H1 (cell line): ENCODE results near the gene TNS3. TPM values are rescaled to one million over a fixed set of nuclear protein-coding genes. Genes with fewer than 3 reads are reported as not detected.

Experiments used
- CTCF ChIA-PET: fragments of 300-600 bp; sonication (Branson Sonifier 250); formaldehyde crosslinking; loops from one replicate; lab custom pipeline; 2021; ENCODE audit not compliant: partially characterized antibody; lab: Charles Lee
- POLR2A ChIA-PET: fragments of 300-600 bp; sonication (Branson Sonifier 250); formaldehyde crosslinking; loops from one replicate; lab custom pipeline; 2021; ENCODE audit warnings: inconsistent platforms; ENCODE audit not compliant: partially characterized antibody; lab: Charles Lee
- DNase-seq, 2 experiments: peaks; one replicate each; pipeline versions ENCODE4 v3.0.0 to v3.0.0-alpha.2; 2010 to 2022; ENCODE audit warnings: low spot score in 2 of 2, low read depth in 1 of 2, mixed read lengths in 1 of 2
- FAIRE-seq: peaks from 2 replicates; lab custom pipeline; 2011; peaks lifted over from hg19 to GRCh38; lab: Jason Lieb, UNC
- H2AFZ ChIP-seq: 2 replicates; pipeline ENCODE4 v1.8.1; 2012; ENCODE audit warnings: low read length, inconsistent platforms
- H2AK5ac ChIP-seq: 2 replicates; pipeline ENCODE4 v1.6.1; 2013; ENCODE audit warnings: low read depth, low read length
- H2BK120ac ChIP-seq: replicated peaks from 2 replicates; pipeline ENCODE3; 2013; ENCODE audit warnings: low read depth, low read length, inconsistent platforms
- H2BK12ac ChIP-seq: 2 replicates; pipeline ENCODE4 v1.6.1; 2013; ENCODE audit warnings: low read depth, low read length
- H2BK15ac ChIP-seq: 2 replicates; pipeline ENCODE4 v1.6.1; 2013; ENCODE audit warnings: low read length
- H2BK20ac ChIP-seq: 2 replicates; pipeline ENCODE4 v1.6.1; 2013; ENCODE audit warnings: low read length
- H2BK5ac ChIP-seq: 2 replicates; pipeline ENCODE4 v1.6.1; 2013; ENCODE audit warnings: low read depth, low read length
- H3K14ac ChIP-seq: 2 replicates; pipeline ENCODE4 v1.6.1; 2013; ENCODE audit warnings: inconsistent platforms; ENCODE audit not compliant: insufficient read length
- H3K18ac ChIP-seq: 2 replicates; pipeline ENCODE4 v1.6.1; 2013; ENCODE audit warnings: low read length; ENCODE audit errors: extremely low read depth
- H3K23ac ChIP-seq: 2 replicates; pipeline ENCODE4 v1.6.1; 2013; ENCODE audit warnings: inconsistent platforms; ENCODE audit not compliant: insufficient read length
- H3K23me2 ChIP-seq: 2 replicates; pipeline ENCODE4 v1.6.1; 2013; ENCODE audit warnings: low read depth, low read length
- H3K27ac ChIP-seq: 2 replicates; pipeline ENCODE4 v1.6.1; 2011; ENCODE audit warnings: low read depth, low read length, inconsistent platforms
- H3K27me3 ChIP-seq, 4 experiments: replicated peaks in 1 of 4; 1 replicate in 1 of 4; 2 replicates in 3 of 4; pipeline versions ENCODE4 v1.6.1 to v1.8.1; 2011 to 2013; ENCODE audit warnings: low read length in 3 of 4, mild to moderate bottlenecking in 3 of 4, inconsistent platforms in 2 of 4, mixed read lengths in 2 of 4, moderate library complexity in 1 of 4; ENCODE audit not compliant: control insufficient read depth in 3 of 4, insufficient read depth in 3 of 4; ENCODE audit errors: extremely low read depth in 1 of 4
- H3K36me3 ChIP-seq, 4 experiments: 2 replicates each; pipeline versions ENCODE4 v1.6.1 to v1.8.1; 2011 to 2013; ENCODE audit warnings: mild to moderate bottlenecking in 4 of 4, low read length in 3 of 4, moderate library complexity in 2 of 4, control low read depth in 1 of 4, inconsistent platforms in 1 of 4; ENCODE audit not compliant: insufficient read depth in 4 of 4, control insufficient read depth in 2 of 4
- H3K4ac ChIP-seq: replicated peaks from 2 replicates; pipeline ENCODE3; 2013; ENCODE audit warnings: low read length, low read depth, mixed read lengths, inconsistent platforms; ENCODE audit not compliant: insufficient read length
- H3K4me1 ChIP-seq, 4 experiments: replicated peaks in 1 of 4; 1 replicate in 1 of 4; 2 replicates in 3 of 4; pipeline versions ENCODE4 v1.6.1 to v1.8.1; 2011 to 2013; ENCODE audit warnings: low read length in 3 of 4, inconsistent platforms in 2 of 4, mixed read lengths in 1 of 4; ENCODE audit not compliant: insufficient read depth in 4 of 4, control insufficient read depth in 3 of 4
- H3K4me2 ChIP-seq, 2 experiments: 2 replicates each; pipeline versions ENCODE4 v1.6.1 to v1.8.1; 2011 to 2013; ENCODE audit warnings: low read depth in 2 of 2, low read length in 2 of 2, control low read depth in 1 of 2, inconsistent platforms in 1 of 2, mild to moderate bottlenecking in 1 of 2; ENCODE audit not compliant: insufficient read depth in 1 of 2
- H3K4me3 ChIP-seq, 4 experiments: fragments of 200-600, 300-600 bp in 1 of 4; sonication (generic), shearing (Covaris generic), sonication (Bioruptor Twin) in 1 of 4; 2 replicates each; pipeline versions ENCODE4 v1.5.1 to v1.8.1; 2011 to 2016; ENCODE audit warnings: low read length in 4 of 4, low read depth in 3 of 4, control low read depth in 2 of 4, inconsistent platforms in 2 of 4, mild to moderate bottlenecking in 2 of 4, mixed read lengths in 1 of 4, moderate library complexity in 1 of 4; ENCODE audit not compliant: insufficient read depth in 2 of 4; ENCODE audit errors: extremely low read depth in 1 of 4
- H3K56ac ChIP-seq: replicated peaks from 2 replicates; pipeline ENCODE3; 2013; ENCODE audit warnings: low read depth, mild to moderate bottlenecking, mixed read lengths, low read length, inconsistent platforms; ENCODE audit not compliant: insufficient read length
- H3K79me1 ChIP-seq: 2 replicates; pipeline ENCODE4 v1.6.1; 2013; ENCODE audit warnings: low read depth, low read length, control low read depth
- H3K79me2 ChIP-seq, 2 experiments: 2 replicates each; pipeline versions ENCODE4 v1.6.1 to v1.8.1; 2012 to 2013; ENCODE audit warnings: low read length in 2 of 2, mild to moderate bottlenecking in 2 of 2, inconsistent platforms in 1 of 2; ENCODE audit not compliant: insufficient read depth in 2 of 2, control insufficient read depth in 1 of 2
- H3K9ac ChIP-seq, 4 experiments: replicated peaks in 1 of 4; 1 replicate in 1 of 4; 2 replicates in 3 of 4; pipeline versions ENCODE4 v1.6.1 to v1.8.1; 2011 to 2013; ENCODE audit warnings: low read depth in 3 of 4, low read length in 3 of 4, control low read depth in 2 of 4, mild to moderate bottlenecking in 2 of 4, moderate library complexity in 2 of 4, inconsistent platforms in 1 of 4; ENCODE audit errors: extremely low read depth in 1 of 4
- H3K9me3 ChIP-seq, 2 experiments: 2 replicates each; pipeline versions ENCODE4 v1.6.1 to v1.8.1; 2012 to 2013; ENCODE audit warnings: mild to moderate bottlenecking in 2 of 2, moderate library complexity in 2 of 2, control low read depth in 1 of 2, inconsistent platforms in 1 of 2, low read depth in 1 of 2, low read length in 1 of 2, mixed read lengths in 1 of 2; ENCODE audit not compliant: insufficient read depth in 2 of 2
- H4K20me1 ChIP-seq, 2 experiments: replicated peaks in 1 of 2; 2 replicates each; pipeline versions ENCODE3 to v1.8.1; 2011 to 2013; ENCODE audit warnings: inconsistent platforms in 2 of 2, low read length in 2 of 2, mild to moderate bottlenecking in 1 of 2; ENCODE audit not compliant: insufficient read depth in 2 of 2, control insufficient read depth in 1 of 2
- H4K5ac ChIP-seq: 2 replicates; pipeline ENCODE4 v1.6.1; 2013; ENCODE audit warnings: low read length, low read depth, mixed read lengths, inconsistent platforms; ENCODE audit not compliant: insufficient read length
- H4K8ac ChIP-seq: 2 replicates; pipeline ENCODE4 v1.8.0; 2013; ENCODE audit warnings: mild to moderate bottlenecking, moderate library complexity, low read length, inconsistent platforms; ENCODE audit not compliant: insufficient read depth; ENCODE audit errors: extremely low read depth
- H4K91ac ChIP-seq: replicated peaks from 2 replicates; pipeline ENCODE3; 2013; ENCODE audit warnings: low read length, mixed read lengths, inconsistent platforms; ENCODE audit not compliant: insufficient read length
- MAFK ChIP-seq: IDR thresholded peaks from 2 replicates; pipeline ENCODE4 v1.6.1; 2012; ENCODE audit warnings: low read depth, mild to moderate bottlenecking, improper control_type of control experiment, low read length
- NRF1 ChIP-seq: IDR thresholded peaks from 2 replicates; pipeline ENCODE4 v1.6.1; 2011; ENCODE audit warnings: mild to moderate bottlenecking, low read depth, low read length, improper control_type of control experiment
- POLR2A ChIP-seq, 2 experiments: IDR thresholded peaks; 1 replicate in 1 of 2; 2 replicates in 1 of 2; pipeline ENCODE4 v1.6.1; 2011; ENCODE audit warnings: low read depth in 2 of 2, low read length in 2 of 2, mild to moderate bottlenecking in 2 of 2; ENCODE audit errors: control extremely low read depth in 1 of 2
- POU5F1 ChIP-seq: IDR thresholded peaks from 2 replicates; pipeline ENCODE4 v1.6.1; 2011; ENCODE audit warnings: low read depth, mild to moderate bottlenecking, low read length, moderate library complexity
- RBBP5 ChIP-seq: IDR thresholded peaks from 2 replicates; pipeline ENCODE4 v1.7.1; 2012; ENCODE audit warnings: low read depth, mild to moderate bottlenecking, inconsistent platforms, low read length, moderate library complexity, borderline replicate concordance
- RNF2 ChIP-seq: fragments of 200-900, 300-1000 bp; sonication (generic); IDR thresholded peaks from 2 replicates; pipeline ENCODE4 v1.7.1; 2016; ENCODE audit warnings: borderline replicate concordance, low read depth, mild to moderate bottlenecking, antibody characterized with exemption, low read length; ENCODE audit not compliant: poor library complexity, severe bottlenecking; ENCODE audit errors: missing control alignments
- WGBS, 2 experiments: shearing (Covaris generic) in 1 of 2; methylation state at CpG; one replicate each; pipeline versions ENCODE4 v1.1.6 to v1.1.7; 2013 to 2015; ENCODE audit warnings: low lambda C conversion rate in 2 of 2, mixed read lengths in 2 of 2, inconsistent platforms in 1 of 2, low coverage in 1 of 2, missing lambda C conversion rate in 1 of 2; ENCODE audit not compliant: insufficient replicate concordance in 2 of 2, insufficient coverage in 1 of 2, insufficient read length in 1 of 2; ENCODE audit errors: extremely low coverage in 1 of 2, missing lambda C conversion rate in 1 of 2; 5-methylcytosine and 5-hydroxymethylcytosine counted together
- polyA plus RNA-seq, 7 experiments: library from polyadenylated mRNA; depleted of rRNA in 3 of 7; stranded (reverse) in 5 of 7; unstranded in 2 of 7; fragments of >200 nt in 5 of 7; fragments of 200-250 nt in 2 of 7; gene quantifications; 1 replicate in 5 of 7; 2 replicates in 1 of 7; 4 replicates in 1 of 7; pipeline versions ENCODE4 v1.2.1 to v1.2.3, GENCODE V29; 2011 to 2013; ENCODE audit warnings: missing spikeins in 2 of 7, mixed read lengths in 2 of 7
- total RNA-seq: library from RNA; stranded (reverse); fragmentation: NEBNext Ultra II Directional; extraction: Animal tissue kit (Norgen Biotek cat#: 25700); gene quantifications from 2 replicates; pipeline ENCODE4 v1.2.1, GENCODE V29; 2021
- TF ChIP-seq, protein P1 (sequence below), 3 experiments: IDR thresholded peaks; 1 replicate in 2 of 3; 2 replicates in 1 of 3; pipeline versions ENCODE4 v1.5.1 to v1.6.1; 2011; ENCODE audit warnings: low read length in 3 of 3, mild to moderate bottlenecking in 3 of 3, inconsistent platforms in 2 of 3, low read depth in 1 of 3, moderate library complexity in 1 of 3; ENCODE audit not compliant: insufficient read depth in 1 of 3; ENCODE audit errors: control extremely low read depth in 1 of 3
- TF ChIP-seq, protein P2 (sequence below): IDR thresholded peaks from 2 replicates; pipeline ENCODE4 v1.6.1; 2011; ENCODE audit warnings: low read length, improper control_type of control experiment

The TNS3 gene
- total and polyA plus RNA-seq, 2 of the 8 experiments (the other 6 are each of a cell fraction or from before 2014, with no cell fraction given) = 11.9 to 24.2 TPM

DNA sequence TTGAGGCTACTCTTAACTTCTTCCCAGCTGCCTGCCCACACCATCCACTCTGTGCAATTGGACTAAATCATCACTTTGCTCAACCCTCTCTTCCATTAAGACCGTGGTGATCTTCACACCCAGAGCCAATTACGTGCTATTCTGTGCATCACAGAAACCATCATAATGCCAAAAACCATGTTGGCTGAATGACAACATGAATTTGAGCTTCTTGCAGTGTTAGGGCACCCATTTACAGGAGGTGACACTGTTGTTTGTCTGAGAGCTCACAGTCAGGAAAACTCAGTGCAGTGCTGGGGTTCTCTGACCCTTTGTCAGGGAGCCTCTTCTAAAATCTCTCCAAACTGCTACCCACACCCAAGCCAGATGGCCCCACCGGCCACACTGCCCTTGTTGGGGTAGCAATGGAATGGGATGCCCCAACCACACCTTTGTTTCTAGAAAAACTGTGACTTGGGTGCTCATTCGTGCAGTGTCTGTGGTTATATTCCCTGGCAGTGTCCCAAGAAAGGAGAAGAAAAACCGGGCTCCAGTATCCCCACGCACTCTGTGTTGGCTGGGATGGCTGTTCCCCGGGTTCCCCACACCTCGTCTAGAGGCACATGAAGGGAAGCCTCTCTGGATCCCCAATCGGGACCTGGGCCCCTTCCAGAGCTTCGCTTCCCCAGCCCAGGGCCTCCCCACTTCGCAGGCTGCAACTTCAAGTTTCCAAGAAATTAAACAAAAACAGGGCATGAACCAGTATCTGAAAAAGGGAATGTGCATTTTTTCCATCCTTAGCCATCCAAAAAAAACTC is 2.0 kb upstream of the TNS3 start:
- no peak overlapping the region for H4K5ac ChIP-seq
- DNase-seq = no peak
- no peak overlapping the region for H2AK5ac ChIP-seq
- H3K4me3 ChIP-seq = no peak overlapping the region
- no peak overlapping the region for H3K18ac ChIP-seq
- H3K4ac ChIP-seq = no peak overlapping the region
- H3K4me1 ChIP-seq = peaks cover 5 to 30% (median 13%) of the 10 kb centered on the region in 4 experiments
- H3K79me1 ChIP-seq = peaks cover 6% of the 10 kb centered on the region; the same call in 1 of the 2 replicates
- H3K27ac ChIP-seq = no peak overlapping the region
- peak overlapping the region; percentile 18 for H2BK120ac ChIP-seq
- no peak overlapping the region for H3K14ac ChIP-seq
- H3K36me3 ChIP-seq = no peaks in the 10 kb centered on the region
- peaks cover 5 to 12% of the 10 kb centered on the region in 2 experiments for H3K79me2 ChIP-seq
- H3K56ac ChIP-seq = no peak overlapping the region
- no peak overlapping the region for H2BK15ac ChIP-seq
- 91% methylated on average over 11 of the region's 11 CpGs; no CpG with 5 or more reads in 1 of the 2 experiments for WGBS, 2 experiments
- H3K9ac ChIP-seq = no peak overlapping the region
- no peak overlapping the region for H2BK5ac ChIP-seq
- H4K8ac ChIP-seq = no peak overlapping the region
- H3K23me2 ChIP-seq = peaks cover 3% of the 10 kb centered on the region; the same call in 1 of the 2 replicates
- peaks cover 0 to 17% (median 13%) of the 10 kb centered on the region in 4 experiments; a peak in 6 of 7 replicates for H3K27me3 ChIP-seq
- no peak overlapping the region for H2BK12ac ChIP-seq
- H3K23ac ChIP-seq = no peak overlapping the region
- no peak for FAIRE-seq
- no peak overlapping the region for H3K4me2 ChIP-seq
- H4K91ac ChIP-seq = no peak overlapping the region
- no peak overlapping the region for H2BK20ac ChIP-seq
- H4K20me1 ChIP-seq = no peaks in the 10 kb centered on the region
- no peaks in the 10 kb centered on the region for H3K9me3 ChIP-seq
- no peak overlapping the region for H2AFZ ChIP-seq
- ChIA-PET CTCF (interaction anchor here (0.6 to 2.0 kb wide), 8 partner anchors 8 to 330 kb away, joined by 3 to 5 read pairs (median 4); no protein-coding TSS in a partner anchor), POLR2A (interaction anchor here (1.2 to 1.3 kb wide), 2 partner anchors 7 to 113 kb away, joined by 3 to 6 read pairs; no protein-coding TSS in a partner anchor)
- TF ChIP-seq MAFK (no peak), RNF2 (no peak), POLR2A (IDR thresholded peaks at IDR 0.05; ENCODE audit: control extremely low read depth in 1 of 2, low read depth in 2 of 2, low read length in 2 of 2) (no peak), NRF1 (no peak), POU5F1 (no peak), RBBP5 (no peak)
- TF ChIP-seq, protein P1, sequence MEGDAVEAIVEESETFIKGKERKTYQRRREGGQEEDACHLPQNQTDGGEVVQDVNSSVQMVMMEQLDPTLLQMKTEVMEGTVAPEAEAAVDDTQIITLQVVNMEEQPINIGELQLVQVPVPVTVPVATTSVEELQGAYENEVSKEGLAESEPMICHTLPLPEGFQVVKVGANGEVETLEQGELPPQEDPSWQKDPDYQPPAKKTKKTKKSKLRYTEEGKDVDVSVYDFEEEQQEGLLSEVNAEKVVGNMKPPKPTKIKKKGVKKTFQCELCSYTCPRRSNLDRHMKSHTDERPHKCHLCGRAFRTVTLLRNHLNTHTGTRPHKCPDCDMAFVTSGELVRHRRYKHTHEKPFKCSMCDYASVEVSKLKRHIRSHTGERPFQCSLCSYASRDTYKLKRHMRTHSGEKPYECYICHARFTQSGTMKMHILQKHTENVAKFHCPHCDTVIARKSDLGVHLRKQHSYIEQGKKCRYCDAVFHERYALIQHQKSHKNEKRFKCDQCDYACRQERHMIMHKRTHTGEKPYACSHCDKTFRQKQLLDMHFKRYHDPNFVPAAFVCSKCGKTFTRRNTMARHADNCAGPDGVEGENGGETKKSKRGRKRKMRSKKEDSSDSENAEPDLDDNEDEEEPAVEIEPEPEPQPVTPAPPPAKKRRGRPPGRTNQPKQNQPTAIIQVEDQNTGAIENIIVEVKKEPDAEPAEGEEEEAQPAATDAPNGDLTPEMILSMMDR (IDR thresholded peaks at IDR 0.05; ENCODE audit: control extremely low read depth in 1 of 3, insufficient read depth in 1 of 3, low read depth in 1 of 3, low read length in 3 of 3) = no peak
- TF ChIP-seq, protein P2, sequence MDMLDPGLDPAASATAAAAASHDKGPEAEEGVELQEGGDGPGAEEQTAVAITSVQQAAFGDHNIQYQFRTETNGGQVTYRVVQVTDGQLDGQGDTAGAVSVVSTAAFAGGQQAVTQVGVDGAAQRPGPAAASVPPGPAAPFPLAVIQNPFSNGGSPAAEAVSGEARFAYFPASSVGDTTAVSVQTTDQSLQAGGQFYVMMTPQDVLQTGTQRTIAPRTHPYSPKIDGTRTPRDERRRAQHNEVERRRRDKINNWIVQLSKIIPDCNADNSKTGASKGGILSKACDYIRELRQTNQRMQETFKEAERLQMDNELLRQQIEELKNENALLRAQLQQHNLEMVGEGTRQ = no peak
